Nephron (organoid): ENCODE measurements around the gene PHLDB3.

ENCODE experiments used
- H3K27ac Mint-ChIP-seq, 3 experiments: 2 replicates each; pipeline ENCODE4 v1.8.0; 2020; ENCODE audit warnings: mixed read lengths in 3 of 3, mild to moderate bottlenecking in 2 of 3, moderate library complexity in 1 of 3
- H3K27me3 Mint-ChIP-seq: 2 replicates; pipeline ENCODE4 v1.8.0; 2021; ENCODE audit warnings: low read depth, mild to moderate bottlenecking, moderate library complexity, mixed read lengths
- H3K36me3 Mint-ChIP-seq: 2 replicates; pipeline ENCODE4 v1.8.0; 2020; ENCODE audit warnings: low read depth, mixed read lengths
- H3K4me1 Mint-ChIP-seq: 2 replicates; pipeline ENCODE4 v1.8.0; 2020; ENCODE audit warnings: mixed read lengths
- H3K4me3 Mint-ChIP-seq, 3 experiments: 2 replicates each; pipeline ENCODE4 v1.8.0; 2020; ENCODE audit warnings: mild to moderate bottlenecking in 3 of 3, mixed read lengths in 3 of 3, moderate library complexity in 2 of 3
- H3K9me3 Mint-ChIP-seq: 2 replicates; pipeline ENCODE4 v1.8.0; 2020; ENCODE audit warnings: mixed read lengths
- CTCF ChIP-seq, 3 experiments: fragments of 200-600 bp; sonication (generic); IDR thresholded peaks; one replicate each; pipeline ENCODE4 v1.5.0; 2021; ENCODE audit warnings: antibody characterized with exemption in 3 of 3; ENCODE audit not compliant: unreplicated experiment in 3 of 3

PHLDB3 gene

GRCh38 chr19:43481701-43482100, 22.8 kb downstream of the PHLDB3 start:
- H3K4me3 Mint-ChIP-seq, result no peak overlapping the region
- H3K27ac Mint-ChIP-seq, result no peak overlapping the region

GRCh38 chr19:43480574-43480973, 24.0 kb downstream of the PHLDB3 start:
- no peak overlapping the region for H3K4me3 Mint-ChIP-seq
- peaks cover under 1% of the 10 kb centered on the region for H3K4me1 Mint-ChIP-seq
- TF ChIP-seq CTCF (IDR thresholded peaks at IDR 0.05; ENCODE audit: unreplicated experiment in 3 of 3), result no peak
- no peak overlapping the region for H3K27ac Mint-ChIP-seq
- H3K27me3 Mint-ChIP-seq, result no peaks in the 10 kb centered on the region
- peaks cover 7% of the 10 kb centered on the region for H3K36me3 Mint-ChIP-seq
- H3K9me3 Mint-ChIP-seq, result no peaks in the 10 kb centered on the region

More at GRCh38 chr19:43481701-43482100, 22.8 kb downstream of the PHLDB3 start:
- peaks cover 7% of the 10 kb centered on the region for H3K36me3 Mint-ChIP-seq
- no peaks in the 10 kb centered on the region for H3K4me1 Mint-ChIP-seq
- H3K27me3 Mint-ChIP-seq, result no peaks in the 10 kb centered on the region
- TF ChIP-seq CTCF (IDR thresholded peaks at IDR 0.05; ENCODE audit: unreplicated experiment in 3 of 3), result no peak
- no peaks in the 10 kb centered on the region for H3K9me3 Mint-ChIP-seq

- Mint-ChIP-seq H3K27ac (no peak overlapping the region), H3K9me3 (no peaks in the 10 kb centered on the region)
- TF ChIP-seq CTCF (IDR thresholded peaks at IDR 0.05; ENCODE audit: unreplicated experiment in 3 of 3), result no peak
These were observed 24.5 kb downstream of the PHLDB3 start for GRCh38 chr19:43479961-43480561.

GRCh38 chr19:43479226-43479625, 25.3 kb downstream of the PHLDB3 start:
- H3K27me3 Mint-ChIP-seq, result no peaks in the 10 kb centered on the region
- no peaks in the 10 kb centered on the region for H3K9me3 Mint-ChIP-seq
- no peak for TF ChIP-seq CTCF (IDR thresholded peaks at IDR 0.05; ENCODE audit: unreplicated experiment in 3 of 3)
- no peak overlapping the region for H3K4me3 Mint-ChIP-seq
- peaks cover 6% of the 10 kb centered on the region for H3K4me1 Mint-ChIP-seq
- no peak overlapping the region for H3K27ac Mint-ChIP-seq
- H3K36me3 Mint-ChIP-seq, result peaks cover 10% of the 10 kb centered on the region

More at GRCh38 chr19:43479961-43480561, 24.5 kb downstream of the PHLDB3 start:
- Mint-ChIP-seq H3K4me1 (peaks cover 6% of the 10 kb centered on the region), H3K27me3 (no peaks in the 10 kb centered on the region), H3K36me3 (peaks cover 10% of the 10 kb centered on the region), H3K4me3 (no peak overlapping the region)

GRCh38 chr19:43478323-43478722, 26.2 kb downstream of the PHLDB3 start:
- peaks cover 10% of the 10 kb centered on the region for H3K36me3 Mint-ChIP-seq
- H3K4me1 Mint-ChIP-seq, result peaks cover 6% of the 10 kb centered on the region
- H3K27ac Mint-ChIP-seq, result no peak overlapping the region
- no peaks in the 10 kb centered on the region for H3K9me3 Mint-ChIP-seq
- H3K27me3 Mint-ChIP-seq, result no peaks in the 10 kb centered on the region
- TF ChIP-seq CTCF (IDR thresholded peaks at IDR 0.05; ENCODE audit: unreplicated experiment in 3 of 3), result no peak
- H3K4me3 Mint-ChIP-seq, result no peak overlapping the region

- no peak overlapping the region for H3K4me3 Mint-ChIP-seq
These were observed 27.9 kb downstream of the PHLDB3 start for GRCh38 chr19:43476606-43477005.

More at GRCh38 chr19:43476606-43477005, 27.9 kb downstream of the PHLDB3 start:
- H3K4me1 Mint-ChIP-seq, result peaks cover 6% of the 10 kb centered on the region
- H3K27me3 Mint-ChIP-seq, result no peaks in the 10 kb centered on the region
- peaks cover 10% of the 10 kb centered on the region for H3K36me3 Mint-ChIP-seq
- no peaks in the 10 kb centered on the region for H3K9me3 Mint-ChIP-seq
- no peak overlapping the region for H3K27ac Mint-ChIP-seq
- no peak for TF ChIP-seq CTCF (IDR thresholded peaks at IDR 0.05; ENCODE audit: unreplicated experiment in 3 of 3)
